ENCODE data around the gene ELMOD3. TPM values are rescaled to one million over a fixed set of nuclear protein-coding genes. Genes with fewer than 3 reads are reported as not detected.
"Not testable (repeated sequence)": the region's sequence is repeated elsewhere in the genome, so short reads cannot be mapped to it uniquely, and the experiment has no call there.

Gene ELMOD3
- total RNA-seq, 4 donors from 2014 or later: 8.2 to 16.6 (median 13.7) TPM

- WGBS, 2 donors: 56 to 69% methylated on average over 19 of the region's 19 CpGs
- TF ChIP-seq POLR2A (IDR thresholded peaks at IDR 0.05): no peak
- TF ChIP-seq, protein P1, sequence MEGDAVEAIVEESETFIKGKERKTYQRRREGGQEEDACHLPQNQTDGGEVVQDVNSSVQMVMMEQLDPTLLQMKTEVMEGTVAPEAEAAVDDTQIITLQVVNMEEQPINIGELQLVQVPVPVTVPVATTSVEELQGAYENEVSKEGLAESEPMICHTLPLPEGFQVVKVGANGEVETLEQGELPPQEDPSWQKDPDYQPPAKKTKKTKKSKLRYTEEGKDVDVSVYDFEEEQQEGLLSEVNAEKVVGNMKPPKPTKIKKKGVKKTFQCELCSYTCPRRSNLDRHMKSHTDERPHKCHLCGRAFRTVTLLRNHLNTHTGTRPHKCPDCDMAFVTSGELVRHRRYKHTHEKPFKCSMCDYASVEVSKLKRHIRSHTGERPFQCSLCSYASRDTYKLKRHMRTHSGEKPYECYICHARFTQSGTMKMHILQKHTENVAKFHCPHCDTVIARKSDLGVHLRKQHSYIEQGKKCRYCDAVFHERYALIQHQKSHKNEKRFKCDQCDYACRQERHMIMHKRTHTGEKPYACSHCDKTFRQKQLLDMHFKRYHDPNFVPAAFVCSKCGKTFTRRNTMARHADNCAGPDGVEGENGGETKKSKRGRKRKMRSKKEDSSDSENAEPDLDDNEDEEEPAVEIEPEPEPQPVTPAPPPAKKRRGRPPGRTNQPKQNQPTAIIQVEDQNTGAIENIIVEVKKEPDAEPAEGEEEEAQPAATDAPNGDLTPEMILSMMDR (IDR thresholded peaks at IDR 0.05): no peak
- no peak overlapping the region for H3K4me3 ChIP-seq
- peaks cover 10 to 37% (median 13%) of the 10 kb centered on the region in 3 donors for H3K4me1 ChIP-seq
- no peaks in the 10 kb centered on the region for H3K27me3 ChIP-seq
- H3K27ac ChIP-seq: peak overlapping the region in 3 of 4 donors; percentile 1 to 65 (median 48)
- peaks cover 0 to 42% (median 8%) of the 10 kb centered on the region in 3 donors for H3K36me3 ChIP-seq
- H3K9me3 ChIP-seq: no peaks in the 10 kb centered on the region
- intact Hi-C loops (cut with DNase I): no loop called here
- no peak for DNase-seq
Measured at GRCh38 chr2:85309699-85310321, 44.8 kb upstream of the ELMOD3 start.

GRCh38 chr2:85310330-85310729 is 44.2 kb upstream of the ELMOD3 start:
- Histone ChIP-seq H3K27ac (peak overlapping the region in 2 of 4 donors; percentile 1 to 48), H3K4me1 (peaks cover 10 to 37% (median 13%) of the 10 kb centered on the region in 3 donors), H3K27me3 (no peaks in the 10 kb centered on the region), H3K36me3 (peaks cover 0 to 42% (median 8%) of the 10 kb centered on the region in 3 donors), H3K4me3 (no peak overlapping the region), H3K9me3 (no peaks in the 10 kb centered on the region)
- 67 to 74% methylated on average over 3 of the region's 3 CpGs for WGBS, 2 donors
- intact Hi-C loops (cut with DNase I): no loop called here
- no peak for DNase-seq
- TF ChIP-seq POLR2A (IDR thresholded peaks at IDR 0.05): no peak

DNA sequence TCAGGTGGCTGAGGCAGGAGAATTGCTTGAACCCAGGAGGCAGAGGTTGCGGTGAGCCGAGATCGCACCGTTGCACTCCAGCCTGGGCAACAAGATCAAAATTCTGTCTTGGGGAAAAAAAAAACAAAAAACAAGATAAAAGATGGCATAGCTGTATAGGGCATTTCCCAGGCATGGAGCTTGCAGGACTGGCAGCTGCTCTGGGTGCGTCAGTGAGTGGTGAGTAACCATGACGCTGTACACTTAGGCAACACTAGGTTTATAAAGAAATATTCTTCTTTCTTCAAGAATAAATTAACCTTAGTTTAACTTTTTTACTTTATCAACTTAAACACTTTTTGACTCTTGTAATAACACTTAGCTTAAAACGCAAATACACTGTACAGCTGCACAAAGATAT is 42.2 kb upstream of the ELMOD3 start:
- 38 to 61% methylated on average over 7 of the region's 7 CpGs for WGBS, 2 donors
- Histone ChIP-seq H3K4me3 (no peak overlapping the region), H3K27me3 (no peaks in the 10 kb centered on the region), H3K27ac (no peak overlapping the region), H3K9me3 (no peaks in the 10 kb centered on the region), H3K36me3 (peaks cover 0 to 40% (median 0%) of the 10 kb centered on the region in 3 donors), H3K4me1 (peaks cover 10 to 37% (median 13%) of the 10 kb centered on the region in 3 donors)
- no peak for TF ChIP-seq POLR2A (IDR thresholded peaks at IDR 0.05)
- TF ChIP-seq, protein P1 (IDR thresholded peaks at IDR 0.05): no peak
- intact Hi-C loops (cut with DNase I): no loop called here
- no peak for DNase-seq

DNA sequence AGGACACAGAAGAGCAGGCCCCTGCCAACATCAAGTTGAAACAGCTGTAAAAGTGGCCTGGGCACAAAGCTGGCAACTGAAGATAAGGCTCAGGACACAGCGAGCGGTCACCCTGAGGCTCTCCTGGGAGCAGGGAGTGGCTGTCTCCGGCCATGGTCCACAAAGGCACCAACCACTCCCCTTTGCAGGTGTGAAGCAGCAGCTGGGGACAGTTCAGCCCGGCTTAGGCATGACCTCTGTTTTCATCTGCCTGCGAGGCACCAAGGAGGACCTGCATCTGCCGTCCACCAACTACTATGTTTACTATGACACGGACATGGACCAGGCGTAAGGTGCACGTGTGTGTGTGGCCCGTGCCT is 39.7 kb upstream of the ELMOD3 start:
- no peak overlapping the region for H3K27ac ChIP-seq
- H3K36me3 ChIP-seq: peaks cover 0 to 56% (median 0%) of the 10 kb centered on the region in 3 donors

GRCh38 chr2:85315921-85316320 is 38.6 kb upstream of the ELMOD3 start:
- H3K4me3 ChIP-seq; DNase-seq; intact Hi-C loops (cut with DNase I); H3K27me3 ChIP-seq; H3K27ac ChIP-seq; H3K9me3 ChIP-seq: not testable (repeated sequence)
- Histone ChIP-seq H3K36me3 (peaks cover 0 to 66% (median 0%) of the 10 kb centered on the region in 3 donors), H3K4me1 (peaks cover 0 to 34% (median 9%) of the 10 kb centered on the region in 3 donors)
- 80% methylated on average over 1 of the region's 5 CpGs; no CpG with 5 or more reads in 1 of the 2 donors for WGBS, 2 donors

More for the DNA sequence above, 39.7 kb upstream of the ELMOD3 start:
- 78 to 86% methylated on average over 8 to 9 of the region's 10 CpGs for WGBS, 2 donors
- intact Hi-C loops (cut with DNase I): no loop called here
- H3K9me3 ChIP-seq: no peaks in the 10 kb centered on the region
- no peak for DNase-seq
- no peaks in the 10 kb centered on the region for H3K27me3 ChIP-seq
- no peak for TF ChIP-seq POLR2A (IDR thresholded peaks at IDR 0.05)
- TF ChIP-seq, protein P1 (IDR thresholded peaks at IDR 0.05): no peak
- H3K4me3 ChIP-seq: no peak overlapping the region
- H3K4me1 ChIP-seq: peaks cover 0 to 28% (median 9%) of the 10 kb centered on the region in 3 donors

DNA sequence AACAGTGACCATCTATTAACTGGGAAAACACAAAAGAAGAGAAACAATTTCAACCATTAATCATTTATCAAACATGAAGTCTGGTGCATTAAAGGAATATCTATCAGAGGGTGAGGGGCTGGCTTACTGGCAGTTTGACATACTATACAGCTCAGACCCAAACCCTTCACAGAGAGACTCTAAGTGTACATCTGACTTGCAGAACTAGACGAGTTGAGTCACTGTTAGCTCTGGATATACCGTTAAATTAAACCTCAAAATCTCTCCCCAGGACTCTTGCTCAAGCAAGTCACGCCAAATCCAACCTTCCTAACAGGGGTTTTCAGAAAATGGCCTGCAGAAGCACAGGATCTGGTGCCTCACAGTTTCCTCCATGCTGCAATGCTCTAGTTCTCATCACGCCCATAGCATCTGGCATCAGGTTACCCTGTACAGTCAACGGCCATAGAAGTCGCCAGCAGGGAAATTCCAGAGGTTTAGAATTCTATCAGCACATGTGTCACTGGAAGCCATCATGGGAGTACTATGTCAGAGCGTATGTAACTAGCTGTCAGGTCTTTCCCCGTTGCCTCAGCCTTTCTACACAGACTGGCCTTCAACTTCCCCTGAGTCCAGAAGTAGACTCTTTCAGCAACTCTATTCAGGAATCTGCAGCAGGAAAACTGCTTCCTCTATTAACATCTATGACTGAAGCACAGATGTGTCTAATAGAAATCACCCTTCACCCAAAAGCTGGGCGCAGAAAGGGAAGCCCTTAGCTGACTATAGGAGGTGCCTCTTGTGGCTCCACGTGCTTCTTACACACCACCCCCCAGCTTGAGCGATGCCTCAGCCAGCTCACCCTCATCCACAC is 36.1 kb upstream of the ELMOD3 start:
- DNase-seq: no peak
- H3K4me3 ChIP-seq: no peak overlapping the region
- H3K4me1 ChIP-seq: peaks cover 0 to 48% (median 11%) of the 10 kb centered on the region in 3 donors
- no peak for TF ChIP-seq POLR2A (IDR thresholded peaks at IDR 0.05)
- TF ChIP-seq, protein P1 (IDR thresholded peaks at IDR 0.05): no peak
- H3K27ac ChIP-seq: no peak overlapping the region
- WGBS, 2 donors: 43 to 68% methylated on average over 11 of the region's 11 CpGs
- intact Hi-C loops (cut with DNase I): no loop called here
- no peaks in the 10 kb centered on the region for H3K9me3 ChIP-seq
- peaks cover 4 to 91% (median 15%) of the 10 kb centered on the region in 3 donors for H3K36me3 ChIP-seq
- H3K27me3 ChIP-seq: no peaks in the 10 kb centered on the region

Data from esophagus squamous epithelium (tissue), 5 donors.